Vagina (tissue), 2 donors: ENCODE data around the gene SPTA1.

Experiments used
- POLR2A ChIP-seq, 2 donors: fragments of 450-650 bp; IDR thresholded peaks; one replicate each; pipeline ENCODE4 v1.6.1; 2017; ENCODE audit warnings: antibody characterized with exemption in 2 of 2, mild to moderate bottlenecking in 2 of 2, moderate library complexity in 2 of 2
- POLR2AphosphoS5 ChIP-seq, 2 donors: sonication (generic); formaldehyde crosslinking; IDR thresholded peaks; one replicate each; pipeline ENCODE4 v1.9.0; 2017; ENCODE audit warnings: antibody characterized with exemption in 2 of 2, mild to moderate bottlenecking in 2 of 2, low read depth in 1 of 2; ENCODE audit not compliant: insufficient read depth in 1 of 2
- TF ChIP-seq, protein P1 (sequence below), 3 experiments: fragments of 450-650 bp in 2 of 3; fragments of 200-600 bp in 1 of 3; sonication (generic) in 1 of 3; IDR thresholded peaks; one replicate each; pipeline ENCODE4 v1.5.1; 2017 to 2019; ENCODE audit warnings: antibody characterized with exemption in 3 of 3, mild to moderate bottlenecking in 2 of 3, moderate library complexity in 2 of 3

DNA sequence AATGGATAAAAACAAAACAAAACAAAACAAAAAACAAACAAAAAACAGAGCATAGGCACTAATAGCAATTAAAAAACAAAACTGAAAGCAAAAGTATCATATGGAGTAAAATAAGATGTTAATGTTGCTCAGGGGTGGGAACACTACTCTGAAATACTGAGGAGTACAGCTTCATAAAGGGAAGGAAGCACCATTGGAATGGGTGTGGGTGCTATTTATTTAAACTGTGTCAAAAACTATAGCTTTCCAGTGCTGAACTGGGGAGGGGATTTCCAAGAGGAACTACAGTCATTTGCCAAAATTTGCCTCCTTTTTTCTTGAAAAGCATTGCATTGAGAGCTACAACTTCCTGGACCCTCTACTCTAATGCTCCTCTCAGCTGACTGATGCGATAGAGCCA is 40.0 kb downstream of the SPTA1 start:
- TF ChIP-seq POLR2A (IDR thresholded peaks at IDR 0.05) (no peak), POLR2AphosphoS5 (IDR thresholded peaks at IDR 0.05; ENCODE audit: insufficient read depth in 1 of 2, low read depth in 1 of 2) (no peak)
- TF ChIP-seq, protein P1, sequence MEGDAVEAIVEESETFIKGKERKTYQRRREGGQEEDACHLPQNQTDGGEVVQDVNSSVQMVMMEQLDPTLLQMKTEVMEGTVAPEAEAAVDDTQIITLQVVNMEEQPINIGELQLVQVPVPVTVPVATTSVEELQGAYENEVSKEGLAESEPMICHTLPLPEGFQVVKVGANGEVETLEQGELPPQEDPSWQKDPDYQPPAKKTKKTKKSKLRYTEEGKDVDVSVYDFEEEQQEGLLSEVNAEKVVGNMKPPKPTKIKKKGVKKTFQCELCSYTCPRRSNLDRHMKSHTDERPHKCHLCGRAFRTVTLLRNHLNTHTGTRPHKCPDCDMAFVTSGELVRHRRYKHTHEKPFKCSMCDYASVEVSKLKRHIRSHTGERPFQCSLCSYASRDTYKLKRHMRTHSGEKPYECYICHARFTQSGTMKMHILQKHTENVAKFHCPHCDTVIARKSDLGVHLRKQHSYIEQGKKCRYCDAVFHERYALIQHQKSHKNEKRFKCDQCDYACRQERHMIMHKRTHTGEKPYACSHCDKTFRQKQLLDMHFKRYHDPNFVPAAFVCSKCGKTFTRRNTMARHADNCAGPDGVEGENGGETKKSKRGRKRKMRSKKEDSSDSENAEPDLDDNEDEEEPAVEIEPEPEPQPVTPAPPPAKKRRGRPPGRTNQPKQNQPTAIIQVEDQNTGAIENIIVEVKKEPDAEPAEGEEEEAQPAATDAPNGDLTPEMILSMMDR (IDR thresholded peaks at IDR 0.05) = no peak
